Right atrium auricular region (tissue), 2 donors: ENCODE results near the gene GEMIN8. TPM values are rescaled to one million over a fixed set of nuclear protein-coding genes. Genes with fewer than 3 reads are reported as not detected.

Source experiments
- DNase-seq: peaks from one replicate; pipeline ENCODE4 v3.0.0-alpha.2; 2019; ENCODE audit warnings: low spot score
- H3K27ac ChIP-seq, 2 donors: fragments of 200-600 bp; sonication (generic); 1 replicate in 1 of 2; 2 replicates in 1 of 2; pipeline ENCODE4 v1.5.1; 2016 to 2019
- H3K27me3 ChIP-seq, 2 donors: fragments of 200-600 bp; sonication (generic); one replicate each; pipeline versions ENCODE4 v1.5.1 to v1.6.0; 2017 to 2019
- H3K36me3 ChIP-seq: fragments of 200-600 bp; sonication (generic); one replicate; pipeline ENCODE4 v1.5.1; 2016
- H3K4me1 ChIP-seq, 2 donors: fragments of 200-600 bp; sonication (generic); one replicate each; pipeline versions ENCODE4 v1.5.1 to v1.6.0; 2017 to 2019
- H3K4me3 ChIP-seq, 2 donors: fragments of 200-600 bp; sonication (generic); 1 replicate in 1 of 2; 2 replicates in 1 of 2; pipeline ENCODE4 v1.5.1; 2017 to 2019; ENCODE audit warnings: mild to moderate bottlenecking in 1 of 2, moderate library complexity in 1 of 2
- H3K9me3 ChIP-seq, 2 donors: fragments of 200-600 bp; sonication (generic); one replicate each; pipeline ENCODE4 v1.5.1; 2019
- CTCF ChIP-seq, 2 donors: fragments of 200-600 bp; sonication (generic); IDR thresholded peaks; one replicate each; pipeline ENCODE4 v1.5.1; 2019; ENCODE audit warnings: antibody characterized with exemption in 2 of 2
- total RNA-seq, 2 donors: library from RNA; depleted of rRNA; stranded (reverse); fragments of >200 nt; gene quantifications; one replicate each; pipeline ENCODE4 v1.1.0, GENCODE V29; 2016

GEMIN8 gene
- total RNA-seq, 2 donors from 2014 or later = 7.6 to 12.8 TPM

- no peak for TF ChIP-seq CTCF (IDR thresholded peaks at IDR 0.05)
- H3K4me1 ChIP-seq = no peaks in the 10 kb centered on the region
- H3K9me3 ChIP-seq = no peaks in the 10 kb centered on the region
- DNase-seq = no peak
- no peak overlapping the region for H3K27ac ChIP-seq
- no peaks in the 10 kb centered on the region for H3K36me3 ChIP-seq
- no peaks in the 10 kb centered on the region for H3K27me3 ChIP-seq
- H3K4me3 ChIP-seq = no peak overlapping the region
These were observed 63.5 kb downstream of the GEMIN8 start for GRCh38 chrX:13966071-13966792.

GRCh38 chrX:13965531-13965930 is 64.2 kb downstream of the GEMIN8 start:
- Histone ChIP-seq H3K27me3 (no peaks in the 10 kb centered on the region), H3K36me3 (no peaks in the 10 kb centered on the region), H3K27ac (no peak overlapping the region), H3K9me3 (no peaks in the 10 kb centered on the region), H3K4me3 (no peak overlapping the region), H3K4me1 (no peaks in the 10 kb centered on the region)
- no peak for TF ChIP-seq CTCF (IDR thresholded peaks at IDR 0.05)
- DNase-seq = no peak

GRCh38 chrX:13956998-13957397 is 72.7 kb downstream of the GEMIN8 start:
- H3K27ac ChIP-seq = no peak overlapping the region
- TF ChIP-seq CTCF (IDR thresholded peaks at IDR 0.05) = no peak
- H3K9me3 ChIP-seq = no peaks in the 10 kb centered on the region
- H3K4me3 ChIP-seq = no peak overlapping the region
- no peaks in the 10 kb centered on the region for H3K27me3 ChIP-seq
- no peaks in the 10 kb centered on the region for H3K4me1 ChIP-seq
- no peak for DNase-seq
- no peaks in the 10 kb centered on the region for H3K36me3 ChIP-seq

Other genes starting within 250 kb of the GEMIN8 start
- gene GPM6B, start 212.8 kb downstream of the GEMIN8 start, total RNA-seq = 10 to 100 TPM in 1 of 2 donors, 1 to 10 TPM in 1; 9.0 to 14.2 TPM